Pancreas (tissue), 10 donors: Measurements from ENCODE around the gene ABCA5. TPM values are rescaled to one million over a fixed set of nuclear protein-coding genes. Genes with fewer than 3 reads are reported as not detected.

Source experiments
- ATAC-seq, 4 donors: fragments of 200-7000 bp; cut with Tn5 transposase; one replicate each; pipeline versions ENCODE4 v1.8.0 to v1.9.1; 2020; ENCODE audit warnings: mild to moderate bottlenecking in 4 of 4, moderate library complexity in 4 of 4
- DNase-seq, 6 donors: peaks; one replicate each; pipeline ENCODE4 v3.0.0-alpha.2; 2020
- FAIRE-seq: peaks from 2 replicates; lab custom pipeline; 2012; peaks lifted over from hg19 to GRCh38; lab: Jason Lieb, UNC
- H3K27ac ChIP-seq, 4 donors: fragments of 200-600 bp; sonication (generic); 1 replicate in 3 of 4; 2 replicates in 1 of 4; pipeline versions ENCODE4 v1.5.0 to v1.8.0; 2020
- H3K27me3 ChIP-seq, 4 donors: fragments of 200-600 bp; one replicate each; pipeline ENCODE4 v1.8.0; 2021
- H3K36me3 ChIP-seq, 3 donors: fragments of 200-600 bp; sonication (generic) in 1 of 3; one replicate each; pipeline versions ENCODE4 v1.5.0 to v1.8.0; 2020 to 2021
- H3K4me1 ChIP-seq, 3 donors: fragments of 200-600 bp; one replicate each; pipeline ENCODE4 v1.8.0; 2021
- H3K4me3 ChIP-seq, 4 donors: fragments of 200-600 bp; sonication (generic) in 2 of 4; one replicate each; pipeline versions ENCODE4 v1.5.0 to v1.8.0; 2020 to 2021
- H3K9me3 ChIP-seq, 4 donors: fragments of 200-600 bp; one replicate each; pipeline ENCODE4 v1.8.0; 2021
- CTCF ChIP-seq, 4 donors: fragments of 200-600 bp; sonication (generic) in 3 of 4; IDR thresholded peaks; one replicate each; pipeline versions ENCODE4 v1.5.0 to v1.8.0; 2021; ENCODE audit warnings: antibody characterized with exemption in 4 of 4
- WGBS, 2 donors: extraction: QIAGEN DNeasy Blood & Tissue Kit; methylation state at CpG; one replicate each; pipeline ENCODE4 v1.1.7; 2013; 5-methylcytosine and 5-hydroxymethylcytosine counted together
- intact Hi-C, 3 donors: fragments of 100-400 bp; cut with DNase I; formaldehyde crosslinking; loops; one replicate each; pipeline versions ENCODE4 v1.11.1 to v1.14.2; 2022
- polyA plus RNA-seq, 2 donors: library from polyadenylated mRNA; stranded (reverse); fragments of 200-250 nt; gene quantifications; one replicate each; pipeline ENCODE4 v1.2.3, GENCODE V29; 2013
- total RNA-seq, 6 donors: library from RNA; stranded (reverse); fragmentation: NEBNext Ultra II Directional in 4 of 6; extraction: Animal tissue kit (Norgen Biotek cat#: 25700) in 4 of 6; gene quantifications; one replicate each; pipeline versions ENCODE4 v1.2.1 to v1.2.4, GENCODE V29; 2021 to 2023
- donor health status: healthy with polysubstance abuse.
- donor health status: DM: no; HTN: no; CAD: no; lungs with moderate emphysema.
- donor health status: DM: no; HTN: no; CAD: no.
- donor health status: control.
- donor health status: control.
- donor health status: Bipolar disorder and iron deficiency.
- donor health status: DM: yes; HTN: yes; CAD: no.
- donor health status: DM: no; HTN: no; CAD: no.
- donor health status: DM: no; HTN: no; CAD: no.
- donor health status: DM: yes; HTN: yes; CAD: no.

Gene ABCA5
- total and polyA plus RNA-seq, 8 donors, result 20.7 to 55.9 (median 37.7) TPM

GRCh38 chr17:69275751-69276150, 51.2 kb downstream of the ABCA5 start:
- WGBS, 2 donors, result 98 to 100% methylated on average over 4 of the region's 4 CpGs
- Histone ChIP-seq H3K9me3 (no peaks in the 10 kb centered on the region), H3K4me1 (no peaks in the 10 kb centered on the region), H3K27me3 (no peaks in the 10 kb centered on the region), H3K27ac (no peak overlapping the region), H3K4me3 (no peak overlapping the region), H3K36me3 (peaks cover 0 to 4% (median 0%) of the 10 kb centered on the region in 3 donors)
- no peak for TF ChIP-seq CTCF (IDR thresholded peaks at IDR 0.05)
- DNase-seq (no peak), FAIRE-seq (no peak), ATAC-seq (no peak)
- intact Hi-C loops, result no loop called here

GRCh38 chr17:69271023-69271422, 55.9 kb downstream of the ABCA5 start:
- no peak for FAIRE-seq
- intact Hi-C loops, result no loop called here
- Histone ChIP-seq H3K9me3 (no peaks in the 10 kb centered on the region), H3K36me3 (no peaks in the 10 kb centered on the region), H3K4me1 (no peaks in the 10 kb centered on the region), H3K4me3 (no peak overlapping the region), H3K27me3 (no peaks in the 10 kb centered on the region), H3K27ac (no peak overlapping the region)
- no peak for ATAC-seq
- no peak for DNase-seq
- TF ChIP-seq CTCF (IDR thresholded peaks at IDR 0.05), result no peak
- 75 to 76% methylated on average over 7 of the region's 7 CpGs for WGBS, 2 donors

- no peak for ATAC-seq
- FAIRE-seq, result no peak
- intact Hi-C loops, result no loop called here
These were observed 57.6 kb downstream of the ABCA5 start for GRCh38 chr17:69269131-69269998.

DNA sequence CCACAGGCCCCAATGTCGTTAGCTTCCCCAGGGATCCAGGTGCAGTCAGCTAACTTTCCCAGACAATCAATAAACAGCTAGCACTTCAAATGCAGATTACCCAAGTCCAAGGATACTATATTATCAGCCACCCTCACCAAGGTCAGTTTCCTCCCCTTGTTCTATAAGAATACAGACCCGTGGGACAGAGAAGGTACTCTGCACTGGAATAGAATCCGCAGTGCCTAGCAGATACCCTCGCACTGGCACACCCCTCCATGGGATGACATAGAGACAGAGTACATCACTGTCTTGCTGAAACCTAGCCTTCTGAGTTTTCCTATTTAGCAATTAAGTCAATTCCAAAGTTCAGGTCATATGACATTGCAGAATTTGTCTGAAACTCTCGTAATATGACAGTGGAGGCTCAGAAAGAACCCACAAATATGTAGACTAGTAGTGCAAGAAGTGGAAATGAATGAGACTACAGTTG, 58.4 kb downstream of the ABCA5 start:
- Histone ChIP-seq H3K9me3 (no peaks in the 10 kb centered on the region), H3K4me3 (no peak overlapping the region), H3K27me3 (no peaks in the 10 kb centered on the region), H3K36me3 (no peaks in the 10 kb centered on the region), H3K4me1 (no peaks in the 10 kb centered on the region), H3K27ac (no peak overlapping the region)
- DNase-seq (no peak), FAIRE-seq (no peak), ATAC-seq (peak in 1 of 4 donors; percentile 19)
- intact Hi-C loops, result no loop called here
- WGBS, 2 donors, result 71 to 72% methylated on average over 5 of the region's 5 CpGs
- no peak for TF ChIP-seq CTCF (IDR thresholded peaks at IDR 0.05)

More at GRCh38 chr17:69269131-69269998, 57.6 kb downstream of the ABCA5 start:
- Histone ChIP-seq H3K27me3 (no peaks in the 10 kb centered on the region), H3K27ac (no peak overlapping the region), H3K36me3 (no peaks in the 10 kb centered on the region), H3K4me1 (no peaks in the 10 kb centered on the region), H3K4me3 (no peak overlapping the region), H3K9me3 (no peaks in the 10 kb centered on the region)
- WGBS, 2 donors, result 75% methylated on average over 6 of the region's 6 CpGs
- no peak for TF ChIP-seq CTCF (IDR thresholded peaks at IDR 0.05)
- no peak for DNase-seq

DNA sequence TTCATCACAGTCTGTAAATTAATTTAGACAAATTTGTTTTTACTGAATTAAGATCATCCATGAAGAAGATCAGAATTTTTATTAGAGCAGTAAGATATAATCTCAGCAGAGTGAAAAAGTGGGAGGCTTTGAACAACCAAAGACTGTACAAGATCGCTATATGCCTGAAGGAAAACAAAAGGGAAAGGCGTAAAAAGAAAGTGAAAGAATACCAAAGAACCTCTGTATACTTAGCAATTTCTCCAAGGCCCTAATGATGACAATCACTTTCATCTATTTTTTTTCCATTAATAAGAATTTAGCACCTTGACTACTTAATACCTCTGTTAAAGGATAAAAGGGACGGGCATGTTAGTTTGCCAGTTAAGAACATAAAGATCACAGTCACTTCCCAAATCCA, 59.7 kb downstream of the ABCA5 start:
- TF ChIP-seq CTCF (IDR thresholded peaks at IDR 0.05), result no peak
- H3K4me3 ChIP-seq, result no peak overlapping the region
- no peak for FAIRE-seq
- H3K9me3 ChIP-seq, result no peaks in the 10 kb centered on the region
- no peaks in the 10 kb centered on the region for H3K27me3 ChIP-seq
- H3K4me1 ChIP-seq, result no peaks in the 10 kb centered on the region
- H3K36me3 ChIP-seq, result no peaks in the 10 kb centered on the region
- DNase-seq, result no peak
- intact Hi-C loops, result no loop called here
- ATAC-seq, result no peak
- WGBS, 2 donors, result 80 to 95% methylated on average over 3 of the region's 3 CpGs
- no peak overlapping the region for H3K27ac ChIP-seq
